Adrenal gland (tissue), 12 donors: ENCODE data around the gene MC2R. TPM values are rescaled to one million over a fixed set of nuclear protein-coding genes. Genes with fewer than 3 reads are reported as not detected.

ENCODE experiments used
- DNase-seq, 7 donors: peaks; one replicate each; pipeline ENCODE4 v3.0.0-alpha.2; 2019 to 2020
- H3K27ac ChIP-seq, 5 donors: fragments of 200-600 bp; sonication (generic) in 4 of 5; 1 replicate in 3 of 5; 2 replicates in 2 of 5; pipeline versions ENCODE4 v1.5.1 to v1.8.0; 2016 to 2020; ENCODE audit warnings: mild to moderate bottlenecking in 1 of 5
- H3K27me3 ChIP-seq: fragments of 200-600 bp; 2 replicates; pipeline ENCODE4 v1.8.0; 2021
- H3K36me3 ChIP-seq, 2 donors: fragments of 200-600 bp; replicated peaks in 1 of 2; 1 replicate in 1 of 2; 2 replicates in 1 of 2; pipeline versions ENCODE4 v1.5.1 to v1.8.0; 2018 to 2022
- H3K4me1 ChIP-seq, 2 donors: fragments of 200-600 bp; replicated peaks in 1 of 2; 1 replicate in 1 of 2; 2 replicates in 1 of 2; pipeline versions ENCODE4 v1.5.1 to v1.8.0; 2018 to 2021
- H3K4me3 ChIP-seq, 4 donors: fragments of 200-600 bp; sonication (generic) in 3 of 4; one replicate each; pipeline ENCODE4 v1.5.1; 2016 to 2018
- H3K9me3 ChIP-seq, 3 donors: fragments of 200-600 bp; sonication (generic) in 1 of 3; replicated peaks in 1 of 3; 1 replicate in 2 of 3; 2 replicates in 1 of 3; pipeline versions ENCODE4 v1.5.1 to v1.8.0; 2016 to 2021
- CTCF ChIP-seq, 6 experiments: fragments of 450-650 bp in 4 of 6; fragments of 200-600 bp in 2 of 6; sonication (generic) in 1 of 6; IDR thresholded peaks; 1 replicate in 5 of 6; 2 replicates in 1 of 6; pipeline versions ENCODE4 v1.5.1 to v1.8.0; 2016 to 2021; ENCODE audit warnings: antibody characterized with exemption in 6 of 6, mild to moderate bottlenecking in 2 of 6, moderate library complexity in 1 of 6
- POLR2A ChIP-seq, 2 donors: fragments of 450-650 bp; IDR thresholded peaks; one replicate each; pipeline ENCODE4 v1.6.1; 2017; ENCODE audit warnings: antibody characterized with exemption in 2 of 2, mild to moderate bottlenecking in 2 of 2, moderate library complexity in 1 of 2
- WGBS, 4 donors: extraction: QIAGEN DNeasy Blood & Tissue Kit in 2 of 4; methylation state at CpG; one replicate each; pipeline versions ENCODE4 v1.1.5 to v1.1.7; 2013 to 2017; 5-methylcytosine and 5-hydroxymethylcytosine counted together
- intact Hi-C, 2 donors: fragments of 100-400 bp; cut with DNase I; formaldehyde crosslinking; loops; one replicate each; pipeline versions ENCODE4 v1.14.1 to v1.15.0; 2022 to 2023
- polyA plus RNA-seq, 3 donors: library from polyadenylated mRNA; stranded (reverse); fragments of 200-250 nt in 2 of 3; fragments of 350-450 nt in 1 of 3; fragmentation: Illumina TruSeq in 1 of 3; extraction: RNeasy Lipid Tissue Mini Kit (QIAGEN cat#74804) in 1 of 3; gene quantifications; one replicate each; pipeline ENCODE4 v1.2.3, GENCODE V29; 2013 to 2014
- total RNA-seq, 9 donors: library from RNA; depleted of rRNA in 4 of 9; stranded (reverse); fragments of >200 nt in 4 of 9; fragments of 120-200 nt in 1 of 9; fragmentation: NEBNext Ultra II Directional in 1 of 9; extraction: Animal tissue kit (Norgen Biotek cat#: 25700) in 1 of 9; gene quantifications; one replicate each; pipeline versions ENCODE4 v1.1.0 to v1.2.4, GENCODE V29; 2013 to 2023
- donor health status: healthy with polysubstance abuse.
- donor health status: Bipolar disorder and iron deficiency.
- donor health status: DM: yes; HTN: yes; CAD: no.
- donor health status: DM: no; HTN: no; CAD: no.
- donor health status: DM: no; HTN: no; CAD: no.
- donor health status: DM: yes; HTN: yes; CAD: no.

Gene MC2R
- total and polyA plus RNA-seq, 12 donors, result 5.6 to 725 (median 52.9) TPM

GRCh38 chr18:13836559-13836958 is 78.8 kb downstream of the MC2R start:
- H3K27me3 ChIP-seq, result peaks cover 7% of the 10 kb centered on the region
- no peaks in the 10 kb centered on the region for H3K36me3 ChIP-seq
- intact Hi-C loops, result no loop called here
- no peak for DNase-seq
- H3K27ac ChIP-seq, result no peak overlapping the region
- TF ChIP-seq CTCF (IDR thresholded peaks at IDR 0.05), result no peak
- H3K4me1 ChIP-seq, result no peaks in the 10 kb centered on the region
- WGBS, 4 donors, result 90 to 92% (median 91%) methylated on average over 11 to 22 of the region's 22 CpGs
- H3K4me3 ChIP-seq, result no peak overlapping the region
- no peaks in the 10 kb centered on the region for H3K9me3 ChIP-seq

- DNase-seq, result no peak
- Histone ChIP-seq H3K9me3 (no peaks in the 10 kb centered on the region), H3K27ac (no peak overlapping the region), H3K4me3 (no peak overlapping the region), H3K4me1 (no peaks in the 10 kb centered on the region), H3K36me3 (no peaks in the 10 kb centered on the region), H3K27me3 (peaks cover 9% of the 10 kb centered on the region)
- WGBS, 4 donors, result 66 to 81% (median 69%) methylated on average over 3 to 6 of the region's 6 CpGs
- intact Hi-C loops, result no loop called here
- TF ChIP-seq CTCF (IDR thresholded peaks at IDR 0.05) (no peak), POLR2A (IDR thresholded peaks at IDR 0.05) (no peak)
Measured at GRCh38 chr18:13835202-13835601, 80.1 kb downstream of the MC2R start.

GRCh38 chr18:13834496-13835015 is 80.8 kb downstream of the MC2R start:
- WGBS, 4 donors, result 46 to 60% (median 50%) methylated on average over 8 of the region's 8 CpGs
- no peak for DNase-seq
- TF ChIP-seq CTCF (IDR thresholded peaks at IDR 0.05) (no peak), POLR2A (IDR thresholded peaks at IDR 0.05) (no peak)
- H3K27me3 ChIP-seq, result peaks cover 15% of the 10 kb centered on the region
- no peaks in the 10 kb centered on the region for H3K36me3 ChIP-seq
- H3K4me3 ChIP-seq, result no peak overlapping the region
- H3K4me1 ChIP-seq, result no peaks in the 10 kb centered on the region
- intact Hi-C loops, result loop anchor here in 1 of 2 donors (5.0 kb wide), 1 partner anchor 253 kb away; no protein-coding TSS in a partner anchor
- no peaks in the 10 kb centered on the region for H3K9me3 ChIP-seq
- no peak overlapping the region for H3K27ac ChIP-seq

Other genes starting within 250 kb of the MC2R start
- 10 to 100 TPM in 5 of 9 donors, 1 to 10 TPM in 4; 4.6 to 29.5 (median 11.9) TPM for gene FAM210A, start 189.0 kb downstream of the MC2R start, total RNA-seq
- 10 to 100 TPM in 1 of 3 donors, 1 to 10 TPM in 2; 3.4 to 15.2 (median 4.7) TPM for gene FAM210A, start 189.0 kb downstream of the MC2R start, polyA plus RNA-seq
- 10 to 100 TPM in 8 of 9 donors, 1 to 10 TPM in 1; 8.5 to 29.8 (median 21.3) TPM for gene RNMT, start 188.9 kb downstream of the MC2R start, total RNA-seq
- gene RNMT, start 188.9 kb downstream of the MC2R start, polyA plus RNA-seq, result 10 to 100 TPM; 10.5 to 19.4 (median 11.2) TPM
- under 1 TPM in 4 of 9 donors, not detected in 5; 0.06 to 0.32 (median 0.20) TPM for gene MC5R, start 91.4 kb downstream of the MC2R start, total RNA-seq
- under 1 TPM in 1 of 3 donors, not detected in 2; 0.10 TPM for gene MC5R, start 91.4 kb downstream of the MC2R start, polyA plus RNA-seq
- 1 to 10 TPM in 8 of 9 donors, under 1 TPM in 1; 0.36 to 8.7 (median 2.9) TPM for gene ZNF519, start 216.9 kb upstream of the MC2R start, total RNA-seq
- gene ZNF519, start 216.9 kb upstream of the MC2R start, polyA plus RNA-seq, result 1 to 10 TPM; 1.1 to 1.6 (median 1.4) TPM